GM21390 (cell line): ENCODE data around the gene PLEKHH3.

Experiments used
- ATAC-seq: cut with Tn5 transposase; IDR thresholded peaks from one replicate; pipeline ENCODE4 v1.9.1; 2021; ENCODE audit not compliant: unreplicated experiment

PLEKHH3 gene

GRCh38 chr17:42676424-42677011 lies at the start of gene PLEKHH3:
Gene PLEKHH3 (minus strand): TSS chr17:42676994. CDS start chr17:42676563, 431 bp downstream.
- no peak for ATAC-seq

GRCh38 chr17:42725143-42725542 lies 48.3 kb upstream of the PLEKHH3 start:
- ATAC-seq: no peak

- no peak for ATAC-seq
Measured at GRCh38 chr17:42723636-42724035, 46.8 kb upstream of the PLEKHH3 start.

- ATAC-seq: no peak
Measured at GRCh38 chr17:42720996-42721583, 44.3 kb upstream of the PLEKHH3 start.

- ATAC-seq: no peak
Measured at GRCh38 chr17:42709561-42709960, 32.8 kb upstream of the PLEKHH3 start.

- no peak for ATAC-seq
Measured at GRCh38 chr17:42708588-42708987, 31.8 kb upstream of the PLEKHH3 start.

GRCh38 chr17:42706732-42707131 lies 29.9 kb upstream of the PLEKHH3 start:
- ATAC-seq: no peak

- peak; percentile 65 for ATAC-seq
Measured at GRCh38 chr17:42704837-42705494, 28.2 kb upstream of the PLEKHH3 start.

GRCh38 chr17:42704490-42704836 lies 27.7 kb upstream of the PLEKHH3 start:
- peak; percentile 9 for ATAC-seq

- ATAC-seq: no peak
Measured at GRCh38 chr17:42702446-42702845, 25.7 kb upstream of the PLEKHH3 start.

GRCh38 chr17:42700586-42701289 lies 23.9 kb upstream of the PLEKHH3 start:
- ATAC-seq: no peak

- ATAC-seq: no peak
Measured at GRCh38 chr17:42699415-42699740, 22.6 kb upstream of the PLEKHH3 start.

- ATAC-seq: no peak
Measured at GRCh38 chr17:42698736-42699414, 22.1 kb upstream of the PLEKHH3 start.

GRCh38 chr17:42697108-42697811 lies 20.5 kb upstream of the PLEKHH3 start:
- ATAC-seq: no peak

GRCh38 chr17:42695500-42695899 lies 18.7 kb upstream of the PLEKHH3 start:
- no peak for ATAC-seq

- no peak for ATAC-seq
Measured at GRCh38 chr17:42694524-42694923, 17.7 kb upstream of the PLEKHH3 start.

GRCh38 chr17:42692489-42692888 lies 15.7 kb upstream of the PLEKHH3 start:
- no peak for ATAC-seq

- no peak for ATAC-seq
Measured at GRCh38 chr17:42691021-42691545, 14.3 kb upstream of the PLEKHH3 start.

GRCh38 chr17:42690596-42690995 lies 13.8 kb upstream of the PLEKHH3 start:
- ATAC-seq: no peak

- no peak for ATAC-seq
Measured at GRCh38 chr17:42687707-42688320, 11.0 kb upstream of the PLEKHH3 start.
